Skin of body (tissue), 2 donors: Measurements from ENCODE around the gene IFTAP. TPM values are rescaled to one million over a fixed set of nuclear protein-coding genes. Genes with fewer than 3 reads are reported as not detected.

Source experiments
- DNase-seq: peaks from one replicate; lab custom pipeline; 2025; lab: John Stamatoyannopoulos, UW
- total RNA-seq: library from RNA; depleted of rRNA; stranded (reverse); fragments of >200 nt; gene quantifications from one replicate; pipeline ENCODE4 v1.2.3, GENCODE V29; 2014

The IFTAP gene
- total RNA-seq, 1 donor from 2014 or later, result 28.7 TPM

DNA sequence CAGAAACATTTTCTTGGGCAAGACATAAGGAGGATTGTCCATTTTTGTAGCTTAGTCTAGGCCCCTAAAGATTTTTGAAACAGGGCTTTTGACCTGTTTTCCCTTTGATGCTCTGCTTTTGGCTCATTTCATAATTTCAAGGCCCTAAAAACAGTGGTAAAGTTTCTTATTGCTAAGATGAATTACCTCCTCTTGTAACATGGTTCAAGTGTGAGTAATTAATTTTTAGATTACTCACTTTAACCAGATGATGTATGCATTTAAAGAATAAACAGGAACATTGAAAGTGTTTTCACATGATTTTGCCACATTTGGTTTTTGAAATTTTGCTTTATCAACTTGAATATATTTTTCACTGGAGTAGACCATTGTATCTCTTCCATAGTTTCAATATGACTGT lies 2.6 kb downstream of the IFTAP start:
- DNase-seq, result no peak

DNA sequence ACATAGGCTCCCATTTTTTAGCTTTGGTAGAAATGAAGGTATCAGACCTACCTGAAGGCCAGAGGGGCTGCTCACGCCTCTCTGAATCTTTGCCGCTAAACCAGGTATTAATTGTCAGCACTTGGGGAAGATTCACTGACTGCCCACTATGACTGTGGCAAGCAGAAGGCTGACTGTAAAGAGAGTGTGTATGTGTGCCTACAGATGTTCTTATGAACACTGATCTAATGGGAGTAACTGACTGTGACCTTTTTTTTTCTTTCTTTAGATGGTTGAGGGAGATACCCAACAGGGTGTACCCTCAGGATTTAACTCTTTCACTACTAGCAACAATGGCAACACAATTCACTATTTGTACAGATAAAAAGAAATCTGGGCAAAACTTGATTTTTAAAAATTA lies 3.7 kb downstream of the IFTAP start, which contains the start of gene RAG2:
TSS of gene RAG2 (minus strand) at position 186 of the 400 bp plus-strand sequence. CDS start 4,068 bp downstream, outside the sequence.
- DNase-seq, result no peak

DNA sequence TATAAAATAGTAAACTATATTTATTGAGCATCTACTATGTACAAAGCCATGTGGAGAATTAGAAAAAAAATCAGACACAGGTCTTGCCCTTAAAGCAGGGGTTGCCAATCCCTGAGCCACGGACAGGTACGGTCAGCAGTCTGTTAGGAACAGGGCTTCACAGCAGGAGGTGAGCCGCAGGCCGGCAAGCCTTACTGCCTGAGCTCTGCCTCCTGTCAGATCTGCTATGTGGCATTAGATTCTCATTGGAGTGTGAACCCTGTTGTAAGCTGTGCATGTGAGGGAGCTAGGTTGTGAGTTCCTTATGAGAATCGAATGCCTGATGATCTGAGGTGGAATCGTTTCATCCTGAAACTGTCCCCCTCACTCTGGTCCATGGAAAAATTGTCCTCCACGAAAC lies 5.9 kb downstream of the IFTAP start:
- DNase-seq, result no peak

DNA sequence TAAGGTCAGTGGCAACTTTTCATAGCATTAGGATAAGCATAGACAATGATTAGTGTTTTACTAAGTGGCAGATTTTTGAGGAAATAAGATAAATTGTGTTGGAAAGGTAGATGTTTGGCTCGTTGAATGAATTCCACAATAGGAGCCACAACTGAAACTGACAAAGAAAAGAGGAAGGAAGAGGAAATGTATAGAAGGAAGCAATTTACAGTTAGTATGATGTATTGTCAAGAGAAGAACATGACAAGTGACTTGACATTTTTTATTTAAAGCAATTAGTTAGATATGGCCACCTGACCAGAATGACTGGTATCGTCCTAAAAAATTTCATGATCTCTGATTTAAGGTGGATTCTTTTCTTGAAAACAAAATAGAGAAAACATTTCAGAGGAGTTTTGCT lies 6.9 kb downstream of the IFTAP start:
- no peak for DNase-seq

DNA sequence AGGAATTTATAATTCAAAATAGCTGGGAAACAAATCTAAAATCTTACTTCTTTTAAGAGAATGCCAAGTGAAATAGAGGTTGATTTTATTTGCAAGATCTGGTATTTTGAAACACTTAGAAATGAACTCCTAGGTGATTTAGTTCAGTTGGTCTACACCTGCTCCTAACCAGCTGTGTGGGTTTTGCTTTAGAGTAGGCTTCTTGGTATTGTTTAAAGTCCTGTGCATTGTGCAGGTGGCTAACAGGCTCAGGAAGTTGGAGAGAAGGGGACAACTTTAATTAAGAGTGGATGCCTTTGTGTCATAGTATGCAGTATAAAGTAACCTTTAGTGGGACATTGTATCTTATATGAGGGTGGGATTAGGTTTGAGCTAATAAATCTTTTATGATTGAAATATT lies 7.8 kb downstream of the IFTAP start:
- DNase-seq, result no peak

DNA sequence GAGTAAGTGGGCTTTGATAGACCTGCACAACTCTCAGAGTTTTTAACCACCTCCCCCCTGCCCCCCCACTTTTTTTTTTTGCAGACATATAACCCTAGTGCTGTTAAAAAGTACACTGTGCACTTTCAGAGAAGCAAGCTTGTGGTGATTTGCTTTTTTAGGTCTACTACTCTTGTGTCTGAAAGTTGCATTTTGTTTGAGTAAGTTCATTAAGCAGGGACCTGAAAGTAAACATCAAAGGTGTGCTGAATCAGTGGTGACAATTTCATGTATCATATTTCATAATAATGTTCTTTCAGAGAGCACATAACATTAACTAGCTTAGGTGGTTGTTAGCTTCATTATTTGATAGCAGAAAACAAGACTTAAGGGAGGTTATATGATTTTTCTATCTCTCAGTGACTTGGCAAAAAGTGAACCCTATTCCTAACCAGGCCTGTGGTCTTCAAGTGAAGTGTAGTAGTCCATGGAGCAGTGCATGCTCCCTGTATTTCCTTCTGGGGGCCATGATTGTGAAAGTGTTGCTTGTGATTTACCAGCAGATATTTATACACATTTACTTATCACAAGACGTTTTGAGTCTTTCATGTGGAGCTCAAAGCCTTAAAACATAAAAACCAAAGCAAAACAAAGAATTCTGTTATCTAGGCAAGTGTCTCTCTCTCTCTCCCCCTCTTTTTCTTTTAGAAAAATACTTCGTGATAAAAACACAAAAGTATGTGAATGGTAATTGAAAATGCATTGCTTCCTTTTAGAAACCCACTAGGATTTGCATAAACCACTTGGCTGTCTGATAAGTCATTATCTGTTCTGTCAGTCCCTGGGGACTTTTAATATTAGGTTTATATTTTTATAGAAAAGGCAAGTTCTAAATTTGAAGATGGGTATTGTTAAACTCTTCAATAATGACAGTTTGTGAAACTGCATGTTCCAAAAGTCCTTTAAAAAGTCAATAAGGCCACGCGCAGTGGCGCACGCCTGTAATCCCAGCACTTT lies 11.2 kb downstream of the IFTAP start:
- DNase-seq, result no peak

DNA sequence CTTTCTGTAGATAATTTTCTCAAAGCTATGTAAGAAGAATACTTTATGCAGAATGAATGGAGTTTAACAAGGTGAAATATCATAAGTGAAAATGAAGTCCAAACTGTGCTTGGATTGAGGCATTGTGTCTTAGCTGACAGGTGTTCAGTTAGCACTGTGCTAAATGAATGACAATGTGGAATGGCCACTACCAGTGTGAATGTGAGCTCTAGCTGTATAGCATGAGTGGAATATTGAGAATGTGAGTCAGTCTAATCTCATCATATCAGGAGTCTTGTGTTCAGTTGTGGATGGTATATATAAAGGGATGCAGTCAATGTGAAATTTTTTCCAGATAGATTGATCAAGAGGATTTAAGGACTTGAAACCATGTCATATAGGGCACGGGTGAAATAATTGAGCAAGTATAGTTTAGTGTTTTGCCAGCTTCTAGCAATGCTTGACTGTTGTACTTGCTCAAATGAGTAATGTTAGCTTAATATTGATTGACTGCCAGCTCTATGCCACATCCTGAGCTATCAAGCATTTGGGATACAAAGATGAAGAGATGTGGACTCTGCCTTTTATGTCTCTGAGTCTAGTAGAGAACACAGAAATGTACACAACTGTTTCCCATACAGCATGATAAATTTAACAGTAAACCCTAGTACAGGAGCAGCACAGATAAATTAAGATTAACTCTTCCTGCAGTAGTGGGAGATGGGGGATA lies 14.3 kb downstream of the IFTAP start:
- no peak for DNase-seq

DNA sequence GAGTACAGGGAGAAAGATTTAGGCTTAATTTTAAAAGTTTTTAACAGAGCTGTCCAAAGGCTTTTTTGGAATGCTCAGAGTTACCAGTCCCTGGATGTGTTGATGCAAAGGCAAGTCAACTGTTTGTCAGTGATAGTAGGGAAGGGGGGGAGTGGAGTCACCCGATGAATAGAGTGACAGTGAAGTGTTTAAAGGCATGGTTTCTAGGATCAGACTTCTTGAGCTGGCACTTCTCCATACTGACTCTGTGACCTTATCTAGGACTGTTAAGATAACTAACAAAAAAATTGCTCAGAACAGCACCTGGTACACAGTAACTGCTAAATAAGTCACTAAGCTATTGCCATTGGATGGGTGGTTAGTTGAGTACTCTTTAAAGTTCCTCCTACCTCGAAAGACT lies 15.1 kb downstream of the IFTAP start:
- DNase-seq, result no peak

DNA sequence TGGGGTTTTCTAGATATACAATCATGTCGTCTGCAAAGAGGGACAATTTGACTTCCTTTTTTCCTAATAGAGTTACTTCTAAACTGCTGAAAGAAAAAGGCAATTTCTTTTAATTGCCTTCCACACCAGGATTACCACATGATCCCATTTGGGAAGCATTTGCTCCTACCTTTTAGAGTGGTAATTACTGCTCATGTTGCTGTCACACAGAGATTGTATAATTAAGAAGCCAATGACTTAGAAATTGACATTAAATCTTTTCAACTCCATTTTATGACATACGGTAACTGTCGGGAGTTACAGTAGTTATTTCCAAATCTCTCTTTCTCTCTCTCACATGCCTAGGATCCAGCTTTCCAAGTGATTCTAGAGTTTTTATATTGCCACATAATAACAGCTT lies 21.5 kb downstream of the IFTAP start:
- no peak for DNase-seq

DNA sequence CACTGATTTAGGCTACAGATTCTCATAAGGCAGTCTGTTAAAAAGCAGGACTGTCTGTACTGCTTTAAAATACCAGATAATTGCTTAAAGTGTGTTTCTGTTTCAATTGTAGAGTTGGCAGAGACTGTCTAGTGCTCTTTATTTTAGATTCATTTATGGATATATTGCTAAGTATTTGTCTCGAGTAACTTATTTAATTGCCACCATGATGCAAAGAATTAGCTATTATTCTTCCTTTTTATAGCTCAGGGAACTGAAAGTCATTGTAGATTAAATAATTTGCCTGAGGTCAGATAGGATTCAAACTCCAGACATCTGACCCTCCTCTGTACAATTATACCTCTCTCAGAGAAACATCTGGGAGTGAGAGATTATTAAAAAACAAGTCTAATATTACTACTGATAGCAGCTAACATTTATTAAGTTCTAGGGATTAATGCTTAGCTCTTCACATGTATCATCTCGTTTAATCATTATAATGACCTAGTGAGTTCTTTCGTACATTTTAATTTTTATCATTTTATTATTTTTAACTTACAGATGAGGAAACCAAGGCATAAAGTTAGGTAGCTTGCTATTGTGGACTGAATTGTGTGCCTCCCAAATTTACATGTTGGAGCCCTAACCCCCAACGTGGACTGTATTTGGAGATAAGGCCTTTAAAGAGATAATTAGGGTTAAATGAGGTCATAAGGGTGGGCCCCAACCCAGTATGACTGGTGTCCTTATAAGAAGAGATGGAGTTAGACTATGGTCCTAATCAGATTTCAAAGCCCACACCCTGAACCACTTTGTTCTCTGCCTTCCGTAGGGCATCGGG lies 23.5 kb downstream of the IFTAP start:
- DNase-seq, result no peak

DNA sequence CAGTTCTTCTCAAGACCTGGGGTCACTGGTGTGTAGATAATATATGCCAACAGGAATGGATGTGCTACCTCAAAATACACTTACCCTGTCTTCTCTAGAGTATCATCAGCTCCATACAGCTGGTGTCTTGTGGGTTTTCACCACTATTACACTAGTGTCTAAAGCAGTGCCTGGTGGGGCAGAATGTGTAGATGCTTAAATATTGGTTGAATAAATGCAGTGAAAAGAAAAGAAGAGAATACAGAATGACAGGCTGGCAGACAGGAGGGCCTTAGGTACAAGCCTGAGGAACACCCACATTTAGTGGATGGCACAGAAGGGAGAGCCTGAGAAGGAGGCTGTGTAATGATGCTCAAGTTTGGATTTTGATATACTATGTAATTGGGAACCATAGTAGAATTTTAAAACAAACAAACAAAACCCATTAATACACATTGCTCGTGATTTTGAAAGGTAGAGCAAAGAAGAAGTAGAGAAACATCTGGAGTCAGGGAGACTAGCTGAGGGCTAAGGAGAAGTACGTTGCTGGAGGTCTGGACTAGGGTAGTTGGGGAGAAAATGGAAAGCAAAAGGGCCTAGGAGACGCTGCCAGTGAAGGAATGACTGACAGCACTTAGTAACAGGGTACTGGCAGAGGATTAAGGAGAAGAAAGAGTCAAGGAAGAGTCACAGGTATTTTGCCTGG lies 24.2 kb downstream of the IFTAP start:
- no peak for DNase-seq

DNA sequence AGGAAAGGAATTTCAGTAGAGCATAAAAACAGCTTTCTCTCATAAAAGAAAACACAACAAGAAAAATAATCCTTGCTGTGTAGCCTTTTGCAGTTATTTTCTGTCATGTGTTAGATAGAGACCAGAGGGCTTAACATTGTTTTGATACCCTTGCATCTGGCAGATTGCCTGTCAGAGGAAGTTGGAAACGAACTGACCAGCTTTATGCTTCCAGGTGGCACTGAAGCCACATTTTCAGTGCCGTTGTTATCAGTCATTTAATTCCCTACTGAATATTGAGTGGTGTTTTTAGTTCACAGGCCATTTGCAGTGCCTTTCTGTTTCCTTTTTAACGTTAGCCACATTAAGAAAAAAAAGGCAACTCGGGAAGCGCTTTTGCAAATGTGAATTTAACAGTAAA lies 25.2 kb downstream of the IFTAP start:
- no peak for DNase-seq

DNA sequence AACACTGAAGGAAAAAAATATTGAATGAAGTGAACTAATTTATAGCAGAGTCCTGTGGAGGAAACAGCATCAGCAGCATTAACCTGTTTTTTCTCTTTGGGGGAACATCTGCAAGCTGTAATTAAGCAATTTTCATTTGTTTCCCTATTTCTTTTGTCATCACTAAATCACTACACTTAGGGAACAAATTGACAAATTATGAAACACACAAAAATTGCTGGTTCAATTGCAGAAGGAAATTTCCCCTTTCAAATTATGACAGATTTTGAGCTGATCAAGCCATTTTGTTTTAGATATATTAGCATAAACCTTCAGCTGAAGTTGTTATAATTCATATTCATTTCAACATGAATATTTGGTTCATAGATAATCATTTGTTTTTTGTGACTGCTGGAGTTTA lies 25.9 kb downstream of the IFTAP start:
- DNase-seq, result no peak

DNA sequence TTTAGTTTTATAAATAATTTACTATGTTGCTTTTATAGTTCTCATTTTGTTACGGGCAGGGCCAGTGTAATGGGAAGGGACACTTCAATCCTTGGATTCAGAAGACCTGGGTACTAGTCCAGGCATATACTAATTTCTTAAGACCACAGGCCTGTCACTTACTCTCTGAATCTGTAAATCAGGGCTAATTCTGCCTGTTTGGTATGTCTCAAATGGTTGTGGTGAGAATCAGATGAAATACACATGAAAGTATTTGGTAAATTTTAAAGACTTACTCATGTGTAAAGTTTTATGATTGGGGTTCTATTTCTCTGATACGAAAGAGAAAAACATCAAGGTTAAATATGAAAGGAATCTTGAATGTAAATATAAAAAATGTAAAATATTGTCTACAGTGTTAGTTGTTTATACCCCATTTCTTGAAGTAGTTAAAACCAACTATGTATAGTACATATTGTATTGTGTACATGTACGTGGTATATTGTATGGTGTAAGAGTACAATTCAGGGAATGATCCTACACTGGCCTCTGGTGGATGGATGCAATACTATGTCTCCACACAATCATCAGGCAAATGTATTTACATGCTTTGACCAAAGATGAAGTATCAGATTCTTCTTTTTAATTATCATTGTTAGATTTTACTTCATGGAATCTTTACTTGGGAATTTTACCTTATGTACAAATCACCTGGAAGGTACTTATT lies 28.3 kb downstream of the IFTAP start:
- DNase-seq, result peak; percentile 58

DNA sequence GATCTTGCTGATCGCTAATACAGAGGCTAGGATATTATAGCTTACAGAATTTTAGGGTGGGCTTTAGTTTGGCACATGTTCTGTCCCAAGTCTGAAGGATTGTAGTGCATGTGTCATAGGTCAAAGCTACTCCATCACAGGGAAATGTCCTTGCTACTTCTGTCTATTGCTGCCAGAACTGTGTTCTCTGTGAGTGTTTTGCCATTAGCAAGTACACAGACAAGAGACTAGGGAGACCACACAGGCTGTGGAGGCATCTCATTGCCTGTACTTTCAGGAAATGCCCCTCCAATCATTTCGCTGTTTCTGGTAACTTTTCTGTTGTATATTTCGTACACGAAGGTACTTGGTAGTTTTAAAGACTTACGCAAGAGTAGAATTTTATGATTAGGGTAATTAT lies 29.2 kb downstream of the IFTAP start:
- DNase-seq, result no peak

DNA sequence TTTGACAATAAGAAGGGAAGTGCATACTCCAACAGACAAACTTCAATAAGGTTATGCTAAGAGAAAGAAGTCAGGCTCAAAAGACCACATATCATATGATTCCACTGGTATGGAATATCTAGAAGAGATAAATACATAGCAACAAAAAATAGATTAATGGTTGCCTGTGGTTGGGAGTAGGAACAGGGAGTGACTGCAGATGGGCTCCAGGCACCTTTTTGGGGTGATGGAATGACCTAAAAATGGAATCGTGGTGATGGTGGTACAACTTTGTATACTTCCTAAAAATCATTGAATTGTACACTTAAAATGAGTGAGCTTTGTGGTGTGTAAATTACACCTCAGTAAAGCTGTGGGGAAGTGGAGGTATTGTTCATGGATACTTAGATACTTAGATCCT lies 32.7 kb downstream of the IFTAP start:
- no peak for DNase-seq

DNA sequence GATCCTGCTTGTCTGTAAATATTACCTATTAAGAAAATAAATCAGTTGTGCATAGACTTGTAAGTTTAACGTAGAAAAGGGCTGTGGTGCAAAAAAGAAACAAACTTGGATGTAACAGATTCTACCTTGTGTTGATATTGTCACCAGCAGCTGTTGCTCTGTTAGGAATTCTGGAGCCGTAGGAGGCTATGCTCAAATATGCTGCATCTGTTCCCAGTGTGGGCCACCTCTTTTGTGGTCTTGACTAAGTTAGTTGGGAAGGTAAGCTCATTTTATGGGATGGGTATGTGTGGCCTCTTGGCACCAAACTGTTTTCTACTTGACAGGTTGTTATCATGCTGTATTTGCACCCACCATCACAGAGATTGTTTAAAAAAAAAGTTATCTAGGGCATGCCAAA lies 33.2 kb downstream of the IFTAP start:
- no peak for DNase-seq

DNA sequence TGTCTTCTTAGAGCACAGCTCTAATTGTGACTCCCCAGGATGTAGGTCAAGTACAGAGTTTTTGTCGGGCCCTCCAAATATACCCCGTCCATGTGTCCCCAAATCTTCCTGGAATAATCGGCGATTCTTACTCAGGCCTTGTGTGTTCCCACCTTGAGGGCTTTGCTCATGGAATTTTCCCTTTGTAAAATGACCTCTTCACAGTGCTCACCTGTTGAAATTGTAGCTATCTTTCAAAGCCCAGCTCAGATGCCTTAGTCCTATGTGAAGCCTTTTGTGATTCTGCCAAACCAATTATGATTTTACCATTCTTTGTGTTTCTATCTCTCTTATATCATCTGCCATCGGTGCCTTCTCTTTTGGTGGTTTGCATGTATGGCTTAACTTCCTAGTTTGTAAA lies 33.8 kb downstream of the IFTAP start:
- DNase-seq, result no peak

DNA sequence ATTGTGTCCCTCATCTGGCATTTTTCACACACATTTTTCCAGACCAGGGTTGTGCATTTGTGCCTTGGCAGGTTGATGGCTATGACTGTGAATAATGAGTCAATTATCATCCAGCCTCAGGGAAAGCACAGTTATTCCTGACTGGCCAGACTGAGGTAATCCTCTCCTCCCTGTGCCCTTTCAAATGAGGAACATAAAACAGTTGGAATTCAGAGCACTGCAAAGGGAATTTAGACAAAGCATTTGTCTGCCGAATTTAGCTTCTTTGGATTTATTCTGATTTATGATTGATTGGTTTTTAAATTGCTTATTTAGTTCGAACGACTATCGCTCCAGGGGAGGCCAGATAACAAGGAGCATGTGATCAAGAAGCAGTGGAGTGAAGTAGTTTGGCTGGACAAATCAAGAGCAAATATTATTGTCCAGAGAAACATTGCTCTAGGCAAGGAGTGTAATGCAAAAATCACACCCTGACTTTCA lies 34.5 kb downstream of the IFTAP start:
- no peak for DNase-seq

DNA sequence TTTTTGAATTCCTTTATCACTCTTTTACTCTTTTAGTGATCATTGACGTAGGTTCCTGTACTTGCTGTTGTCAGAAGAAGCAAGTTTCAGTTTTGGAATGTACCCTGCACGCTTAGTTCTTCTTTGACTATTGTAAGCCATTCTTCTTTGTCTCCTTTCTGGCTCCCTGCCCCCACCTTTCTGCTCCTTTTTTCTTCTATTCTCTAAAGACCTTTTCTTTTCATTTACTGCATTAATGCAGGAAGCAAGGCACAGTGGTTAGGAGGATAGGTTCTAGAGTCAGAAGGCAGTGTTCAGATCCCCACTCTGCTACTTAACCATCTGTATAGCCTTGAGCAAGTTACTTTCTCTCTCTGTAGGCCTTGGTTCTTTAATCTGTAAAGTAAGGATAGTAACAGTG lies 37.5 kb downstream of the IFTAP start:
- DNase-seq, result no peak
